CD4-positive, CD25-positive, alpha-beta regulatory T cell (primary cell): ENCODE data around the gene BSG. TPM values are rescaled to one million over a fixed set of nuclear protein-coding genes. Genes with fewer than 3 reads are reported as not detected.
"Not testable (repeated sequence)": the region's sequence is repeated elsewhere in the genome, so short reads cannot be mapped to it uniquely, and the experiment has no call there.

Experiments
- ATAC-seq, 2 donors: fragments of 150-1000 bp; cut with Tn5 transposase; one replicate each; pipeline ENCODE4 v1.10.0; 2021; ENCODE audit warnings: low read depth in 2 of 2, moderate number of reproducible peaks in 2 of 2, moderate library complexity in 1 of 2
- DNase-seq, 3 donors: peaks; one replicate each; pipeline versions ENCODE4 v3.0.0 to v3.0.0-alpha.2; 2012 to 2022; ENCODE audit warnings: mixed read lengths in 1 of 3
- H3K27ac ChIP-seq: one replicate; pipeline ENCODE4 v1.7.0; 2013; ENCODE audit warnings: mild to moderate bottlenecking, low read length; ENCODE audit not compliant: insufficient read depth, poor library complexity, severe bottlenecking
- H3K27me3 ChIP-seq: one replicate; pipeline ENCODE4 v1.7.0; 2013; ENCODE audit warnings: low read length; ENCODE audit not compliant: control insufficient read depth, insufficient read depth
- H3K36me3 ChIP-seq: one replicate; pipeline ENCODE4 v1.7.0; 2013; ENCODE audit warnings: mild to moderate bottlenecking, low read length, moderate library complexity; ENCODE audit not compliant: control insufficient read depth, insufficient read depth
- H3K4me1 ChIP-seq: 2 replicates; pipeline ENCODE4 v1.7.0; 2013; ENCODE audit warnings: mild to moderate bottlenecking, low read length; ENCODE audit not compliant: insufficient read depth, control insufficient read depth, poor library complexity, severe bottlenecking
- H3K4me3 ChIP-seq: one replicate; pipeline ENCODE4 v1.7.0; 2013; ENCODE audit warnings: low read depth, mild to moderate bottlenecking, low read length, moderate library complexity
- H3K9me3 ChIP-seq, 2 experiments: 1 replicate in 1 of 2; 2 replicates in 1 of 2; pipeline ENCODE4 v1.7.0; 2013; ENCODE audit warnings: low read length in 2 of 2, mild to moderate bottlenecking in 1 of 2, moderate library complexity in 1 of 2; ENCODE audit not compliant: control insufficient read depth in 2 of 2
- H3K27ac Mint-ChIP-seq, 3 donors: one replicate each; pipeline ENCODE4 v1.8.0; 2020 to 2022; ENCODE audit warnings: mild to moderate bottlenecking in 3 of 3, mixed read lengths in 3 of 3, moderate library complexity in 2 of 3
- H3K27me3 Mint-ChIP-seq: one replicate; pipeline ENCODE4 v1.8.0; 2022; ENCODE audit warnings: mild to moderate bottlenecking, mixed read lengths
- H3K36me3 Mint-ChIP-seq: one replicate; pipeline ENCODE4 v1.8.0; 2020; ENCODE audit warnings: mixed read lengths
- H3K4me1 Mint-ChIP-seq, 4 donors: one replicate each; pipeline ENCODE4 v1.8.0; 2020 to 2022; ENCODE audit warnings: mixed read lengths in 4 of 4, mild to moderate bottlenecking in 1 of 4
- H3K4me3 Mint-ChIP-seq, 4 donors: one replicate each; pipeline ENCODE4 v1.8.0; 2020 to 2022; ENCODE audit warnings: mild to moderate bottlenecking in 4 of 4, mixed read lengths in 4 of 4, moderate library complexity in 3 of 4
- H3K9me3 Mint-ChIP-seq, 7 donors: one replicate each; pipeline ENCODE4 v1.8.0; 2020 to 2022; ENCODE audit warnings: mixed read lengths in 7 of 7, mild to moderate bottlenecking in 3 of 7, moderate library complexity in 2 of 7
- polyA plus RNA-seq, 4 donors: library from polyadenylated mRNA; unstranded; fragments of 300-500 nt; fragmentation: Illumina TruSeq; gene quantifications; one replicate each; pipeline ENCODE4 v1.2.3, GENCODE V29; 2021
- total RNA-seq: library from RNA; stranded (reverse); gene quantifications from one replicate; pipeline ENCODE4 v1.2.3, GENCODE V29; 2022

Gene BSG
- total and polyA plus RNA-seq, 5 donors from 2014 or later = 132 to 338 (median 297) TPM

GRCh38 chr19:584240-585001 lies 12.0 kb downstream of the BSG start:
- Mint-ChIP-seq H3K27ac (no peak overlapping the region), H3K4me1 (peaks cover 0 to 15% (median 0%) of the 10 kb centered on the region in 4 donors), H3K36me3 (no peaks in the 10 kb centered on the region), H3K9me3 (no peaks in the 10 kb centered on the region), H3K27me3 (peaks cover 17% of the 10 kb centered on the region), H3K4me3 (peak overlapping the region in 1 of 4 donors; percentile 54)
- Histone ChIP-seq H3K27me3 (no peaks in the 10 kb centered on the region), H3K36me3 (peaks cover 15% of the 10 kb centered on the region), H3K4me3 (no peak overlapping the region), H3K4me1 (peaks cover 18% of the 10 kb centered on the region), H3K27ac (no peak overlapping the region), H3K9me3 (no peaks in the 10 kb centered on the region)
- DNase-seq (peak; percentile 50 to 65 (median 55)), ATAC-seq (peak; percentile 65 to 73)

- peaks cover 15% of the 10 kb centered on the region for H3K36me3 ChIP-seq
Observed at GRCh38 chr19:585146-585545, 12.8 kb downstream of the BSG start.

GRCh38 chr19:585551-586110 lies 13.2 kb downstream of the BSG start:
- H3K36me3 Mint-ChIP-seq = no peaks in the 10 kb centered on the region
- no peaks in the 10 kb centered on the region for H3K9me3 ChIP-seq
- ATAC-seq (no peak), DNase-seq (no peak)
- H3K4me1 Mint-ChIP-seq = peaks cover 0 to 16% (median 0%) of the 10 kb centered on the region in 4 donors
- H3K27me3 ChIP-seq = no peaks in the 10 kb centered on the region
- H3K4me3 Mint-ChIP-seq = no peak overlapping the region
- H3K27ac ChIP-seq = no peak overlapping the region
- H3K4me3 ChIP-seq = no peak overlapping the region
- peaks cover 15% of the 10 kb centered on the region for H3K36me3 ChIP-seq
- H3K27ac Mint-ChIP-seq = no peak overlapping the region
- H3K27me3 Mint-ChIP-seq = peaks cover 17% of the 10 kb centered on the region
- H3K9me3 Mint-ChIP-seq = no peaks in the 10 kb centered on the region
- H3K4me1 ChIP-seq = peaks cover 22% of the 10 kb centered on the region

More at GRCh38 chr19:585146-585545, 12.8 kb downstream of the BSG start:
- not testable (repeated sequence) for ATAC-seq, DNase-seq, H3K36me3 Mint-ChIP-seq, H3K9me3 Mint-ChIP-seq, H3K4me3 ChIP-seq, H3K27ac ChIP-seq, H3K4me3 Mint-ChIP-seq, H3K27me3 ChIP-seq, H3K27ac Mint-ChIP-seq, H3K9me3 ChIP-seq
- H3K27me3 Mint-ChIP-seq = peaks cover 17% of the 10 kb centered on the region
- H3K4me1 ChIP-seq = peaks cover 18% of the 10 kb centered on the region
- H3K4me1 Mint-ChIP-seq = peaks cover 0 to 15% (median 0%) of the 10 kb centered on the region in 4 donors

- no peak overlapping the region for H3K4me3 ChIP-seq
- H3K27ac Mint-ChIP-seq = no peak overlapping the region
- peaks cover under 1% of the 10 kb centered on the region for H3K36me3 ChIP-seq
- no peaks in the 10 kb centered on the region for H3K9me3 Mint-ChIP-seq
- H3K36me3 Mint-ChIP-seq = no peaks in the 10 kb centered on the region
- peak; percentile 35 to 64 (median 37) for DNase-seq
- peak overlapping the region in 1 of 4 donors; percentile 7 for H3K4me3 Mint-ChIP-seq
- H3K4me1 Mint-ChIP-seq = peaks cover 0 to 16% (median 0%) of the 10 kb centered on the region in 4 donors
- no peak overlapping the region for H3K27ac ChIP-seq
- peaks cover 25% of the 10 kb centered on the region for H3K4me1 ChIP-seq
- peaks cover 17% of the 10 kb centered on the region for H3K27me3 Mint-ChIP-seq
- ATAC-seq = peak; percentile 36 to 42
- H3K27me3 ChIP-seq = no peaks in the 10 kb centered on the region
- H3K9me3 ChIP-seq = no peaks in the 10 kb centered on the region
Observed at GRCh38 chr19:588093-588740, 15.8 kb downstream of the BSG start.

GRCh38 chr19:588741-589692 lies 16.6 kb downstream of the BSG start:
- peaks cover 24% of the 10 kb centered on the region for H3K27me3 Mint-ChIP-seq

GRCh38 chr19:589693-590395 lies 17.4 kb downstream of the BSG start, which contains the start of gene HCN2:
Gene HCN2, plus strand, starts transcription at chr19:589881. Its CDS starts 65 bp downstream, at chr19:589946.
- Histone ChIP-seq H3K27ac (no peak within 1 kb of the TSS), H3K36me3 (no peaks in the 10 kb centered on the region), H3K4me1 (peaks cover 22% of the 10 kb centered on the region), H3K9me3 (no peaks in the 10 kb centered on the region), H3K4me3 (no peak within 1 kb of the TSS), H3K27me3 (no peaks in the 10 kb centered on the region)
- Mint-ChIP-seq H3K4me1 (peaks cover 0 to 14% (median 0%) of the 10 kb centered on the region in 4 donors), H3K27me3 (peaks cover 24% of the 10 kb centered on the region), H3K27ac (no peak within 1 kb of the TSS), H3K4me3 (peak within 1 kb of the TSS in 3 of 4 donors; percentile 15 to 70 (median 50)), H3K9me3 (no peaks in the 10 kb centered on the region), H3K36me3 (no peaks in the 10 kb centered on the region)
- ATAC-seq (no peak), DNase-seq (no peak)

More at GRCh38 chr19:588741-589692, 16.6 kb downstream of the BSG start:
- no peak overlapping the region for H3K4me3 ChIP-seq
- no peaks in the 10 kb centered on the region for H3K36me3 ChIP-seq
- H3K9me3 Mint-ChIP-seq = no peaks in the 10 kb centered on the region
- H3K4me1 Mint-ChIP-seq = peaks cover 0 to 14% (median 0%) of the 10 kb centered on the region in 4 donors
- no peak overlapping the region for H3K27ac Mint-ChIP-seq
- peaks cover 25% of the 10 kb centered on the region for H3K4me1 ChIP-seq
- no peaks in the 10 kb centered on the region for H3K27me3 ChIP-seq
- H3K4me3 Mint-ChIP-seq = peak overlapping the region in 3 of 4 donors; percentile 15 to 70 (median 50)
- no peaks in the 10 kb centered on the region for H3K9me3 ChIP-seq
- ATAC-seq (no peak), DNase-seq (no peak)
- no peaks in the 10 kb centered on the region for H3K36me3 Mint-ChIP-seq
- no peak overlapping the region for H3K27ac ChIP-seq
